SK-N-SH treated with all-trans-retinoic acid at 6 μM for 48 hours (cell line): ENCODE measurements around the gene RBFOX1.

Source experiments
- ATAC-seq: fragments of 200-7000 bp; cut with Tn5 transposase; 3 replicates; pipeline ENCODE4 v1.9.1; 2020; ENCODE audit warnings: mild to moderate bottlenecking, moderate library complexity
- BACH2 ChIP-seq: fragments of 250-450 bp; sonication (Bioruptor Pico); IDR thresholded peaks from 2 replicates; pipeline ENCODE4 v1.9.0; 2021; ENCODE audit warnings: mild to moderate bottlenecking, borderline replicate concordance
- CSDC2 ChIP-seq: fragments of 250-450 bp; sonication (Bioruptor Pico); IDR thresholded peaks from 2 replicates; pipeline ENCODE4 v1.5.0; 2020; ENCODE audit warnings: mild to moderate bottlenecking, moderate library complexity
- GLIS3 ChIP-seq: fragments of 250-450 bp; sonication (Bioruptor Pico); IDR thresholded peaks from 2 replicates; pipeline ENCODE4 v1.5.0; 2020; ENCODE audit warnings: mild to moderate bottlenecking, moderate library complexity
- ISL1 ChIP-seq: fragments of 250-450 bp; sonication (Bioruptor Pico); IDR thresholded peaks from 2 replicates; pipeline ENCODE4 v2.1.2; 2022; ENCODE audit warnings: mild to moderate bottlenecking, moderate library complexity
- RARB ChIP-seq: fragments of 250-450 bp; sonication (Bioruptor Pico); IDR thresholded peaks from 2 replicates; pipeline ENCODE4 v1.8.0; 2021; ENCODE audit warnings: mild to moderate bottlenecking, moderate library complexity
- SNAI2 ChIP-seq: fragments of 250-450 bp; sonication (Bioruptor Pico); IDR thresholded peaks from 2 replicates; pipeline ENCODE4 v1.5.0; 2020; ENCODE audit warnings: mild to moderate bottlenecking, moderate library complexity
- TCF4 ChIP-seq: fragments of 250-450 bp; sonication (Bioruptor Pico); IDR thresholded peaks from 2 replicates; pipeline ENCODE4 v1.8.0; 2021; ENCODE audit warnings: mild to moderate bottlenecking, moderate library complexity, borderline replicate concordance
- TOX ChIP-seq: fragments of 250-450 bp; sonication (Bioruptor Pico); IDR thresholded peaks from 2 replicates; pipeline ENCODE4 v1.8.0; 2021; ENCODE audit warnings: mild to moderate bottlenecking, moderate library complexity, borderline replicate concordance
- ZFP3 ChIP-seq: fragments of 250-450 bp; sonication (Bioruptor Pico); IDR thresholded peaks from 2 replicates; pipeline ENCODE4 v1.5.0; 2020; ENCODE audit warnings: mild to moderate bottlenecking, moderate library complexity
- ZFP30 ChIP-seq: fragments of 450-650 bp; formaldehyde crosslinking; IDR thresholded peaks from 2 replicates; pipeline ENCODE4 v1.5.0; 2022; ENCODE audit warnings: mild to moderate bottlenecking, moderate library complexity
- ZNF565 ChIP-seq: fragments of 450-650 bp; formaldehyde crosslinking; conservative IDR thresholded peaks from 2 replicates; pipeline ENCODE4 v1.5.0; 2020; ENCODE audit warnings: low read depth, mild to moderate bottlenecking, moderate library complexity
- ZNF70 ChIP-seq: fragments of 450-650 bp; formaldehyde crosslinking; IDR thresholded peaks from 2 replicates; pipeline ENCODE4 v1.5.0; 2020; ENCODE audit warnings: mild to moderate bottlenecking, moderate library complexity
- ZNF8 ChIP-seq: fragments of 450-650 bp; formaldehyde crosslinking; IDR thresholded peaks from 2 replicates; pipeline ENCODE4 v1.5.0; 2020; ENCODE audit warnings: mild to moderate bottlenecking, moderate library complexity
- TF ChIP-seq, protein P1 (sequence below): fragments of 250-450 bp; sonication (Bioruptor Pico); IDR thresholded peaks from 2 replicates; pipeline ENCODE4 v1.8.0; 2021; ENCODE audit warnings: low read depth, mild to moderate bottlenecking, moderate library complexity, borderline replicate concordance
- TF ChIP-seq, protein P2 (sequence below): fragments of 250-450 bp; sonication (Bioruptor Pico); IDR thresholded peaks from 2 replicates; pipeline ENCODE4 v1.8.0; 2020; ENCODE audit warnings: mild to moderate bottlenecking, moderate library complexity, borderline replicate concordance
- TF ChIP-seq, protein P3 (sequence below): fragments of 250-450 bp; sonication (Bioruptor Pico); IDR thresholded peaks from 2 replicates; pipeline ENCODE4 v1.5.0; 2020; ENCODE audit warnings: mild to moderate bottlenecking, moderate library complexity
- TF ChIP-seq, protein P4 (sequence below): fragments of 250-450 bp; sonication (Bioruptor Pico); IDR thresholded peaks from 2 replicates; pipeline ENCODE4 v1.5.1; 2021; ENCODE audit warnings: mild to moderate bottlenecking, moderate library complexity

RBFOX1 gene

DNA sequence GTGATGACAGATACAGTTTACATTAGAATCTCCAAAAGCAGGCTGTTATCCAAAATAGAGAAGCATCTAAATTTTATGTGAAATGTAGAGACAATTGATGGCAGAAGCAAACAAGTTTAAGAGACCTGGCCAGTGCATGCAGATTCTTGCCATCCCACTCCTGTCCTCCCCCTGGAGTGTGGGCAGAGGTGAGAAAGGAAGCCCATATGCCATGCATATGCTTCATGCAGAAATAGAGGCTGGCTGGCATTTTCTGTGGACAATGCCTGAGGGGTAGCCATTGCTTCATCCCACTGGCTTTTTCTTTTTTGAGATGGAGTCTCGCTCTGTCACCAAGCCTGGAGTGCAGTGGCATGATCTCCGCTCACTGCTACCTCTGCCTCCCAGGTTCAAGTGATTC lies 382.1 kb downstream of the RBFOX1 start:
- ATAC-seq, result no peak
- TF ChIP-seq, protein P1, sequence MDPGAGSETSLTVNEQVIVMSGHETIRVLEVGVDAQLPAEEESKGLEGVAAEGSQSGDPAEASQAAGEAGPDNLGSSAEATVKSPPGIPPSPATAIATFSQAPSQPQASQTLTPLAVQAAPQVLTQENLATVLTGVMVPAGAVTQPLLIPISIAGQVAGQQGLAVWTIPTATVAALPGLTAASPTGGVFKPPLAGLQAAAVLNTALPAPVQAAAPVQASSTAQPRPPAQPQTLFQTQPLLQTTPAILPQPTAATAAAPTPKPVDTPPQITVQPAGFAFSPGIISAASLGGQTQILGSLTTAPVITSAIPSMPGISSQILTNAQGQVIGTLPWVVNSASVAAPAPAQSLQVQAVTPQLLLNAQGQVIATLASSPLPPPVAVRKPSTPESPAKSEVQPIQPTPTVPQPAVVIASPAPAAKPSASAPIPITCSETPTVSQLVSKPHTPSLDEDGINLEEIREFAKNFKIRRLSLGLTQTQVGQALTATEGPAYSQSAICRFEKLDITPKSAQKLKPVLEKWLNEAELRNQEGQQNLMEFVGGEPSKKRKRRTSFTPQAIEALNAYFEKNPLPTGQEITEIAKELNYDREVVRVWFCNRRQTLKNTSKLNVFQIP (CRISPR knock-in tag), result no peak
- TF ChIP-seq RARB (no peak), BACH2 (CRISPR knock-in tag) (no peak), ZFP3 (CRISPR knock-in tag) (no peak), ZNF8 (CRISPR knock-in tag) (no peak), TOX (CRISPR knock-in tag) (no peak), CSDC2 (CRISPR knock-in tag) (no peak)
- TF ChIP-seq, protein P2, sequence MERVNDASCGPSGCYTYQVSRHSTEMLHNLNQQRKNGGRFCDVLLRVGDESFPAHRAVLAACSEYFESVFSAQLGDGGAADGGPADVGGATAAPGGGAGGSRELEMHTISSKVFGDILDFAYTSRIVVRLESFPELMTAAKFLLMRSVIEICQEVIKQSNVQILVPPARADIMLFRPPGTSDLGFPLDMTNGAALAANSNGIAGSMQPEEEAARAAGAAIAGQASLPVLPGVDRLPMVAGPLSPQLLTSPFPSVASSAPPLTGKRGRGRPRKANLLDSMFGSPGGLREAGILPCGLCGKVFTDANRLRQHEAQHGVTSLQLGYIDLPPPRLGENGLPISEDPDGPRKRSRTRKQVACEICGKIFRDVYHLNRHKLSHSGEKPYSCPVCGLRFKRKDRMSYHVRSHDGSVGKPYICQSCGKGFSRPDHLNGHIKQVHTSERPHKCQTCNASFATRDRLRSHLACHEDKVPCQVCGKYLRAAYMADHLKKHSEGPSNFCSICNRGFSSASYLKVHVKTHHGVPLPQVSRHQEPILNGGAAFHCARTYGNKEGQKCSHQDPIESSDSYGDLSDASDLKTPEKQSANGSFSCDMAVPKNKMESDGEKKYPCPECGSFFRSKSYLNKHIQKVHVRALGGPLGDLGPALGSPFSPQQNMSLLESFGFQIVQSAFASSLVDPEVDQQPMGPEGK (CRISPR knock-in tag), result no peak
- TF ChIP-seq, protein P3, sequence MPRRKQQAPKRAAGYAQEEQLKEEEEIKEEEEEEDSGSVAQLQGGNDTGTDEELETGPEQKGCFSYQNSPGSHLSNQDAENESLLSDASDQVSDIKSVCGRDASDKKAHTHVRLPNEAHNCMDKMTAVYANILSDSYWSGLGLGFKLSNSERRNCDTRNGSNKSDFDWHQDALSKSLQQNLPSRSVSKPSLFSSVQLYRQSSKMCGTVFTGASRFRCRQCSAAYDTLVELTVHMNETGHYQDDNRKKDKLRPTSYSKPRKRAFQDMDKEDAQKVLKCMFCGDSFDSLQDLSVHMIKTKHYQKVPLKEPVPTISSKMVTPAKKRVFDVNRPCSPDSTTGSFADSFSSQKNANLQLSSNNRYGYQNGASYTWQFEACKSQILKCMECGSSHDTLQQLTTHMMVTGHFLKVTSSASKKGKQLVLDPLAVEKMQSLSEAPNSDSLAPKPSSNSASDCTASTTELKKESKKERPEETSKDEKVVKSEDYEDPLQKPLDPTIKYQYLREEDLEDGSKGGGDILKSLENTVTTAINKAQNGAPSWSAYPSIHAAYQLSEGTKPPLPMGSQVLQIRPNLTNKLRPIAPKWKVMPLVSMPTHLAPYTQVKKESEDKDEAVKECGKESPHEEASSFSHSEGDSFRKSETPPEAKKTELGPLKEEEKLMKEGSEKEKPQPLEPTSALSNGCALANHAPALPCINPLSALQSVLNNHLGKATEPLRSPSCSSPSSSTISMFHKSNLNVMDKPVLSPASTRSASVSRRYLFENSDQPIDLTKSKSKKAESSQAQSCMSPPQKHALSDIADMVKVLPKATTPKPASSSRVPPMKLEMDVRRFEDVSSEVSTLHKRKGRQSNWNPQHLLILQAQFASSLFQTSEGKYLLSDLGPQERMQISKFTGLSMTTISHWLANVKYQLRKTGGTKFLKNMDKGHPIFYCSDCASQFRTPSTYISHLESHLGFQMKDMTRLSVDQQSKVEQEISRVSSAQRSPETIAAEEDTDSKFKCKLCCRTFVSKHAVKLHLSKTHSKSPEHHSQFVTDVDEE (CRISPR knock-in tag), result no peak
- TF ChIP-seq, protein P4, sequence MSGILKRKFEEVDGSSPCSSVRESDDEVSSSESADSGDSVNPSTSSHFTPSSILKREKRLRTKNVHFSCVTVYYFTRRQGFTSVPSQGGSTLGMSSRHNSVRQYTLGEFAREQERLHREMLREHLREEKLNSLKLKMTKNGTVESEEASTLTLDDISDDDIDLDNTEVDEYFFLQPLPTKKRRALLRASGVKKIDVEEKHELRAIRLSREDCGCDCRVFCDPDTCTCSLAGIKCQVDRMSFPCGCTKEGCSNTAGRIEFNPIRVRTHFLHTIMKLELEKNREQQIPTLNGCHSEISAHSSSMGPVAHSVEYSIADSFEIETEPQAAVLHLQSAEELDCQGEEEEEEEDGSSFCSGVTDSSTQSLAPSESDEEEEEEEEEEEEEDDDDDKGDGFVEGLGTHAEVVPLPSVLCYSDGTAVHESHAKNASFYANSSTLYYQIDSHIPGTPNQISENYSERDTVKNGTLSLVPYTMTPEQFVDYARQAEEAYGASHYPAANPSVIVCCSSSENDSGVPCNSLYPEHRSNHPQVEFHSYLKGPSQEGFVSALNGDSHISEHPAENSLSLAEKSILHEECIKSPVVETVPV, result no peak

DNA sequence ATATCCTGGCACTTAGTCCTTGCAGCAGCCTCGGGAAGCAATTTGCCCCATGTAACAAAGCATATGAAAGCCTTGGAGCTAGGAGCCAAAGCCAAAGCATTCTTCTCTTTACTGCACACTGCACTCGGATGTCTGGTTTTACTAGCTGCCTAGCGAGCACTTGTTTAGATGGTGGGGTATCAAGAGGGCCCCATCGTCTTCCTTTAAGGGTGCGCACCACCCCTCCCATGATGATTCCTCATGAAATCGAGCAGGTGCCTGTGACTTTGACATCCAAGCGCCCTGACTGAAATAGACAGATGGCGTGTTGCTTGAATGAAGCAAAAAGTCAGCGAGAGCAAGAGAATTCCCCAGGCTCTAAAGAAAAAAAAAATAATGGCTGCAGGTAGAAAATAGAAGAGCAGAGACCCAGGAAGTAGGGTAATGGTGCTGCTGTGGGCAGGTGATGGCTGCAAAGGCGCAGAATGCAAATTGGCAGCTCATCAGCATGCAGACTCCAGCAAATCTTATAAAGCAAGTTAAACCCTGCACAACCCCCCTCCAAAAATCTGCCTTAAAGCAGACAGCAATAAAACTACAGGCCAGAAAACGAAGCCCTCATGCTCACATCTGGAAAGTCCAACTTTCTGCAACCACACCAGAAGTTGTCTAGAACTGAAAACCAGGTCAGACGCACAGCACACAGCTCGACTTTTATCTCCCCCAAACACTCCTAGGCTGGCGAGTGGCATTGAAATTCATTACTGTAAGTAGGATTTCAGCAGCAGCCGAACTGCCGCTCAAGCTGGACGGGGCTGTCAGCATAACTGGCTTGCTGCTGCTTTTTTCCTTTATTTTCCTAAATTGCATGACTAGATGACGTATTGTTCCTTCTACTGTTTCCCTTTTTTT lies 384.3 kb downstream of the RBFOX1 start:
- ATAC-seq, result no peak
- TF ChIP-seq, protein P3 (CRISPR knock-in tag), result no peak
- TF ChIP-seq ZNF70 (CRISPR knock-in tag) (no peak), CSDC2 (CRISPR knock-in tag) (no peak), SNAI2 (CRISPR knock-in tag) (no peak), TCF4 (CRISPR knock-in tag) (no peak), GLIS3 (CRISPR knock-in tag) (no peak), TOX (CRISPR knock-in tag) (no peak), ZNF8 (CRISPR knock-in tag) (no peak), ZNF565 (CRISPR knock-in tag) (no peak), ZFP30 (no peak), ISL1 (CRISPR knock-in tag) (no peak)
- TF ChIP-seq, protein P4, result no peak
- TF ChIP-seq, protein P2 (CRISPR knock-in tag), result no peak
